IPS-NIHi7 (cell line): Measurements from ENCODE around the gene ZNF385D.

Experiments
- DNase-seq: peaks from one replicate; pipeline ENCODE4 v3.0.0; 2012; ENCODE audit warnings: mixed read lengths; ENCODE audit errors: extremely low spot score

ZNF385D gene

DNA sequence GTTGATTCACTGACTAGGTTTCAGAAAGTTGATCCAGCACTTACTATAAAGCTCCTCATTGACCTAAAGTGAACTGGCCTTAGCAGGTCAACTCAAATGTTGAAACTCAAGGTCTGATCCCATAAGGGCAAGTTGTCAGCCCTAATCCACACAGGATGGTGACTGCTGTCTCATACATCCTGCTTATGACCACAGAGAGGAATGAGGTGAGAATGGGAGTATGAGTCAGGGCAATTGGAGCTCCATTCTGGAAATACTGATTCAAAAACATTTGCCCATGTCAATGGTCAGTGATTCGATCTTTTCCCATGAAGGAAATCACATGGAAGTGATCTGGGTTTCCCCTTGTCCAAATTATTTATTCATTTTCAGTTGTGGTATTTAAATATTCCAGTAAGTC is 78.7 kb downstream of the ZNF385D start:
- no peak for DNase-seq

DNA sequence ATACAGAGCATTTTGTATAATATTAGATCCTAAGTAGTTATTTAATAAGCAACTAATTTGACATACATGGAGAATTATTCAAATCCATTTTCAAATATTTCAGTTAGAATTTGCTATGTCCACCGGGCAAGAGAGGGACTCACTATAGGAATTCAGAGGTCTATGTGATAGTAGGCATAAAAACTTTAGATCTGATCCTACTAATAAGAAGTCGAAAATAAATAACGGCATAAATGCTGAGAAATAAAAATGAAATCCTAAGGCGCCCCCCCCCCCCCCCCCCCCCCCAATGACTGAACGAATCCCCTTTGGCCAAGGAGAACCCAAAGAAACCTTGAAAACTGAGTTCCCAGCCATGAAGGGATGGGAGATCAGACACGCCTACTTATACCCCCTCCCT is 80.6 kb downstream of the ZNF385D start:
- DNase-seq: no peak

DNA sequence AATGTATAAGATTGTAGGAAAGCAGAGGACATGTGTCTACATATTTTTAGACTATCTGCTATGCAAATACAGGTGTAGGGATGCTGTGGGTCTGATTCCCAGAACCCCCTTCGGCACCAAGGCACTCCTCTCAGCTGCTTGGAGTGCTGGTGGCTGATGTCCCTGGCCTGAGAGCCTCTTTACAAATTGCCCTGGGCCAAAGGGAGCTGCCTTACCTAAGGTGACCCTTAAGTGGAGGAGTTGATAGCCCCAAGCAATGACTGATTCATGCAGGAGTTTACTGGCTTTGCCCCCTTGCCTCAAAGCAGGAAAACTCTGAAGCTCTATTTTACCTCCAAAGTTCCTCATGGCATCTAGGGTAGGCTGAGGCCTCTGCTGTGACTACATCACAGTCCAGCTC is 83.0 kb downstream of the ZNF385D start:
- DNase-seq: no peak

DNA sequence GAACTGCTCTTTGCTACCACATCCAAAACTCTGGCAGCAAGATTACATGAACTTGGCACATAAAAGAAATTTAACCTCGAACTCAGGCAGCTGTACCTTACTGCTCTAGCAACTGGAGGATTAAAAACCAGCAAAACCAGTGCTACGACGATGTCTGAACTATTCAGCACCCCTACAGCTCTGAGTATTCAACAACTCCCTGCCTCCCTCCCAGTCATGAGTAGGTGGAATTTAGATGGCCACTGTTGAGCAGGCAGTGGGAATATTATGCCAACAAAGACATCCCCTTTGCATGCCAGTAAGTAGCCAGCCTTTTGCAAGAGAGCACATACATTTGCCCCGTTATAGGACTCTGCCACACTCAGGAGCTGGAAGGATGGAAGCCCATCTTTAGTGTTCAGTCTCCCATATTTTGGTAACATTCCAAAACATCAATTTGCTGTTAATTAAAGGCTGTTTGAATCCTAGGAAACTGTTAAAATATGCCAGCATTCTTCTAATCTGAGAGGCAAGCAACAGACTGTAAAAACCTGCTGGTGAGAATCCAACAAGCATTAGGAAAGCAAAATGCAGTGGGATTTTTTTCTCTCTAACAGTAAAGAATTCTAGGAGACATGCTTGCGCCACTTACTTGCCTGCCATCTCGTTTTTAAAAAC is 85.4 kb downstream of the ZNF385D start:
- peak; percentile 54 for DNase-seq

DNA sequence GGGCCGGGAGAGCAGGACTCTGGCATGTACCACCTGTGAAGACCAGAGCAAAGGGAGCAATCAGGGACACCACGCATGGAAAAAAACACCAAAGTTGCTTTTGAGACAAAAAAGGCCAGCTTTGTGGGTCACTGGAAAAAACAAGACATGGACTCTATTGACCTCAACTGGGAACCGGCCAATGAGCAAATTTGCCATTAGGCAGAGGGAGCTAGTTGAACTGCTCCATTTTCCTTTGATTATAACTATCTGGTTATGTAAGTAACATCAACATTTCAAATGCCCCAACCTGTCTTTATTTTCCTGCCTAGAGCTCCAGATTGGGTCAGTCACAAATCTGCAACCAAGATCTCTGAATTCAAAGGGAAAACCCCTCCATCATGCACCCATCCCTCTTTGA is 86.0 kb downstream of the ZNF385D start:
- no peak for DNase-seq

DNA sequence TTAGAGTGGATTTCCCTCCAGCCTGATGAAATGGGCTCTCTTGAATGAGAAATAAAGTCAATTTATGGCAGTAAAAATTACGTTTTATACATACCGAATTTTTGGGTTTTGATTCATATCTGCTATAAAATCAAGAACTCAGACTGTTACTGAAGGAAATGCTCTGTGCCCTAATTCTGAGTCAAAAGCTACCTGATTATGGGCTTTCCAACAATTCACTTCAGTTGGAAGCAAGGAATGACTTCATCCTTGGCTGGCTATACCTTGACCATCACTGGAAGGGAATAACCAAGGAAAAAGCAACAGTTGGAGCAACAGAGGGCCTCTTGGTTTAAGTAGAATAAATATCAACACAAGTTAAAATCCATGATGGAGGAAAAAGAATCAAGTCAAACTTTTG is 88.6 kb downstream of the ZNF385D start:
- no peak for DNase-seq

DNA sequence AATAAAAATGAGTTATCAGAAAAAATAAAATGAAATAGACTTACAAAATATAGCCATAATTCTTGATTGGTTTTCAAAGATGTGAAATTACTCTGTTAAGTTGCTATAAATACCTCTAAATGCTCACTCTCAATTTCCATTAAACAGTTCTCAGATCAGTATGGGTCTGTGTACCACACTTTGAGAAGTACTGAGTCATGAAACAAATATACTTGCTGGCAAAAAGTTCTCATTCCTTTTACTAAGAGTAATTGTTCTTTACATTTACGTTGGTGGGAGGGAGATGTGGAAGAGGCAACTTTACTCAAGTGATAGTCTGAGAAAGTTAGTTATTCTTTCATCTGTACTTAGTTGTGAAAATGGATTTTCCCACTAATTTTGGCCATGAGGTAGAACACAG is 96.3 kb downstream of the ZNF385D start:
- DNase-seq: no peak

DNA sequence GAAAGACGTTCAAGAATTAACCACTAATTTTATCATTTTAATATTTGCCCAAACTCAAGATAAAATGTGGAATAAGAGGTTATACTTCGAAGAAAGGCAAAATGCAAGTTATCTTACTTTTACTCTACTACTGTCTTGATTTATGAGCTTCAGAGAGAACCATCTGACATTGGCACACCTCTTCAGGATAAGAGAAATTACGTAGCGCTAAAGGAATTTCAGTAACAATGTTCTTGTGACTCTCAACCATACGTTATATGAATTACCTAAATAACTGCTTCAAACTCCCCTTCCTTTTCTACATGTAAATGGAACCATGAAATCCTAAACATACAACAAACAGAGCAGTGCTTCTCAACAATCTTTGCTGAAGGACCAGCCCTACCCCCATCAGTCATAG is 96.8 kb downstream of the ZNF385D start:
- DNase-seq: no peak

DNA sequence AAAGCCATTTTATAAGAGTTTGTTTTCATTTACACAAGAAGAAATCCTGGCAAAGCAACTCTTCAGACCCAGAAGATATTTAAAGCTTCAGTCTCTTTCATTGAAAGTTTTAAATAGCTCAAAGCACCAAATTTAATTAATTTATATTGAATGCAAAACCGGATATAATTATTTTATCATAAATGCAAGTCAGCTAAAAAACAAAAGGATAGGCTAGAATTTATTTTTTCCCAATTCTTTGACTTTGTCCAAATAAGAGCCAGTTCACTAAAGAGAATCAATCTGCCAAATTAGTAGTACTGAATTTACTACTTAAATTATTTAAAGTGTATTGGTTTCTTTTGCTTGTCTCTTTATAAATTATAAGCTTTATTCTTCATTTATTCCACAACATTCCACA is 101.5 kb downstream of the ZNF385D start:
- DNase-seq: no peak

DNA sequence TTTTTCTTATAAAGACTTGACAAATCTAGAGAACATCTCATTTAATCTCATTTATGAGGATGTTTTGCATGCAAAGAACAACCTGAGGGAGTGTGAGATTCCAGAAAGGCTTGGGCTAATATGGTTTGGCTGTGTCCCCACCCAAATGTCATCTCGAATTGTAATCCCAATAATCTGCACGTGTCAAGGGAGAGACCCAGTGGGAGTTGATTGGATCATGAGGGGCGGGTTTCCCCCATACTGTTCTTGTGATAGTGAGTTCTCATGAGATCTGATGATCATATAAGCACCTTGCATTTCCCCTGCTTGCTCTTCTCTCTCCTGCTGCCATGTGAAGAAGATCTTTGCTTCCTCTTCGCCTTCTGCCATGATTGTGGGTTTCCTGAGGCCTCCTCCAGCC is 103.0 kb downstream of the ZNF385D start:
- no peak for DNase-seq

DNA sequence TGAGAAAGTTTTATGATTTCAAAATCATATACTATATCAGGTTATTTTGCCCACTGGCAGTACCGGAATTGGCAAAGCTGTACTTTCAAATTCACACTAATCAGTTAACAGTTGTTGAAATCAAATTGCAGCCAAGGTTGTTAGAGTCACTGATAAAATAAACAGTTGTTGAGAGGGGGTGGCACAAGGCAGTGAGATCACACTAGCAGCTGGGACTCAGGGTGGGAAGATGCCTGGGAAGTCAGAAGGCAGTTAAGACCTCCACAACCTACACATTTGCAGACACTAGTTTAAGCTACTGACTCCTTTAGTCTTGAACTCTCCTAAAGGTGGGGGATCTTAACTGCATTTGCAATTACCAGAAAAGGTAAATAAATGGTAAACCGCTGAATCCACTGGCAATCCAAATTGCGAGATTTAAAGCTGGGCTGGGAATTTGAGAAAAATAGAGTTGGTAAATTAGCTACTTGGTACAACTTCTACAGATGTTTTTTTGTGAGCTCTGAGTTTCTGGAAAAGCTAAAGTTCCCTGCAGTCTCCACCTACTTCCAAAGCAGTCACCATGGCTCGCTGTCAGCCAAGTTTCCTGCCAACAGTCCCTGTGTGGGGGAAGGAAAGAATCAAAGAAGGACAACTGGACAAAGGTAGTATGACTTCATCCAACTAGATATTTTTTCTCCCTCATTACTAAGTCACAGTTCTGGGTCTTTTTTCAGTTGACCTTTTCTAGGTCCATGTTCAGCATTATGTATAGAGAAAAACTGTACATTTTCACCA is 105.7 kb downstream of the ZNF385D start:
- DNase-seq: peak; percentile 12

DNA sequence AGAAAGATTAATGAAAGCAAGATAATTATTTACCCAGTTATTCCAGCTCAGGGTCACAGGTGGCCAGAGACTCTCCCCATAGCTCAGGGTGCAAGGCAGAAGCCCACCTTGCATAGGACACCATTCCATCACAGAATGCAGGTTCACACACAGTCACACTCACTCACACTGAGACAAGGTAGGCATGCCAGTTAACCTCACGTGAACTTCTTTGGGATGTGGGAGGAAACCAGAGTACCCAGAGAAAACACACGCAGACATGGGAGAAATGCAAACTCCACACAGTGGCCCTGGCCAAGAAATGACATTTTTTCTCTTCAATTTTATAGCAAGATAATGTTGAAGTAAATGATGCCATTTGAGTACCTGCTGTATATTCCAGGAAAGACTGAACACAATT is 106.7 kb downstream of the ZNF385D start:
- no peak for DNase-seq

DNA sequence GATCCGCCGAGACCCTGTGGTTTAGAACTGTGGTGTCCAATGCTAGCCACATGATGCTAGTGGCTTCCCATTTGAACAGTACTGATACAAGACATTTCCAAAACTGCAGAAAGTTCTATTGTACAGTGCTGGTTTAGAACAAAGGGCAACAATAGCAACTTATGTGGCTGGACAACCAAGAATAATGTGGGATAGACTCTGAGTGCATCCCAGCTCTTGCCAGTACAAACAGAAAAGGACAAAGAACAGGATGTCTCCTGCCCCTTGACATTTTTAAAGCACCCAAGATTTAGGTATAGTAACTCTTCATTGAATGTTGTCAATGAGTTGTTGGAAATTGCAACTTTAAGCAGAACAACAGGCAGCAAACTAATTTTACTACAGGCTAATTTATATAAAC is 107.3 kb downstream of the ZNF385D start:
- DNase-seq: no peak

DNA sequence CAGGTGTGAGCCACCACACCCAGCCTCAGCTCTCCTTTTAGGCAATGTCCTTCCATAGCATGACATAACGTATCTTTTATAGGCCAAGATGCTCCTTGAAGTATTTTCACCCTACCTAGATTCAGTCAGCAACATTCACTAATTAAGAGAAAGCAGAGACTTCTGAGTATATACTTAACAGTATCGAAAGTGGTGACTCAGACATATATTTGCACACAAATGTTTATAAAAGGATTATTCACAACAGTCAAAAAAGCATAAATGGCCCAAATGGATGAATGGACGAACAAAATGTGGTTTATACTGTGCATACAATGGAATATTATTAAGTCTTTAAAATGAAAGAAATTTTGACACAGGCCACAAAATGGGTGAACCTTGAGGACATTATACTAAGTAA is 108.6 kb downstream of the ZNF385D start:
- DNase-seq: no peak

DNA sequence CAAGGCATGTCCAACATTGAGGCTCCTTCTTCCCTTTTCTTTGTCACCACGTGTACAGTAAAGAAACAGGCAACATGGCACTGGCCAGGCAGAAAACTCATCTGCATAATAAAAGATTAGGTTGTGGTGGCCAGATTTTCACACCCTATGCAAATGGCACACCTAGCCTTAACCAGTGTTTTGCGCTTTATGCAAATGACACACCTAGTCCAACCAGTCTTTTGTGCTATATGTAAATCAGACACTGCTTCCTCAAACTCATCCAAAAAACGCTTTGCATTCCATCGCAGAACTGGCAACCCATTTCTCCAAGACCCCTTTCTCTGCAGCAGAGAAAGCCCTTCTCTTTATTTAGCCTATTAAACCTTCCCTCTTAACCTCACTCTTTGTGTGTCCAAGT is 109.1 kb downstream of the ZNF385D start:
- DNase-seq: no peak

DNA sequence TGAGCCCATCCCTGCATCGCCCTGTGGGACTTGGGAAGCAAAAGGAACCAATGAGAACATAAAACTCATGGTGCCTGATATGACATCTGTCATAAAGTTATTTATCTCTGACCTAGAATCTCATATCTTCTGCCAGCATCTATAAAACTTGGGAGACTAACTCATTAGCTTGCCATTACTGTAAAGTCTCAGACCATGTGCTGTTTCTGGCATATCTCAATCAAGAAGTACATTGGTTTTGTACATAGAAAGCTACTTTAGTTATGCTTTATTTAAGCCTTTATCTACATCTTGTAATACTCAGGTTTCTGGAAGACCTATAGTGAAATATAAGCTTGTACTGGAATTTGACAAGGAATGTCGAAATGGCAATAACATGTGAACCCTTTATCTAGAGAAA is 112.5 kb downstream of the ZNF385D start:
- no peak for DNase-seq

DNA sequence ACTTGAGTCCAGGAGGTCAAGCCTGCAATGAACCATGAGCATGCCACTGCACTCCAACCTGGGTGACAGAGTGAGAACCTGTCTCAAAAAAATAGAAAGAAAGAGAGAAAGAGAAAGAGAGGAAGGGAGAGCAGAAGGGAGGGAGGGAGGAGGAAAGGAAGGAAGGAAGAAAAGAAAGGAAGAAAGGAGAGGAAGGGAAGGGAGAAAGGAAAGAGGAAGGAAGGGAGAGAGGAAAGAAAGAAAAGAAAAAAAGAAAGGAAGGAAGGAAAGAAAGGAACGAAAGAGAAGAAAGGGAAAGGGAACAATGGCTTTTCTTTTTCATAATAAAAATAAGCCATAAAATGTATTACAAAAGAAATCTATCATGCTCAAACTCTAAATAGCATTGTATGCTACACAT is 116.9 kb downstream of the ZNF385D start:
- DNase-seq: no peak

DNA sequence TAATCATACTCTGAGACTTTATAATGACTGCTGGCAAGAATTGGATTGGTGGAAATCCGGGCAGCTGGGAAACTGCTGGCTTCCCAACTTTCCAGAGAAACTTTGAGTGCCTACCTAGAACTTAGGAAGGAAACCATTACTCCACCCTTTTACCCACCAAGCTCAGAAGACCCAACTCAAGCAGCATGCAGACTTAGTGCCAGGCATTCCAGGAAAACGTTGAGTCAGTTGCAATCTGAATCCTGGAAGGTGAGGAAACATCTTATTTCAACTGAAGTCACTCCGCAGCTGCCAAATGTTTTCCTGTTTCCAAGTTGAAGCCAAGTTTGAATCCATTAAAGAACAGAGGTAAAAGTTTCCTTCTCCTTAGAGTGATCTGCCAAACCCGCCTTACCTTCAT is 126.5 kb downstream of the ZNF385D start:
- no peak for DNase-seq

DNA sequence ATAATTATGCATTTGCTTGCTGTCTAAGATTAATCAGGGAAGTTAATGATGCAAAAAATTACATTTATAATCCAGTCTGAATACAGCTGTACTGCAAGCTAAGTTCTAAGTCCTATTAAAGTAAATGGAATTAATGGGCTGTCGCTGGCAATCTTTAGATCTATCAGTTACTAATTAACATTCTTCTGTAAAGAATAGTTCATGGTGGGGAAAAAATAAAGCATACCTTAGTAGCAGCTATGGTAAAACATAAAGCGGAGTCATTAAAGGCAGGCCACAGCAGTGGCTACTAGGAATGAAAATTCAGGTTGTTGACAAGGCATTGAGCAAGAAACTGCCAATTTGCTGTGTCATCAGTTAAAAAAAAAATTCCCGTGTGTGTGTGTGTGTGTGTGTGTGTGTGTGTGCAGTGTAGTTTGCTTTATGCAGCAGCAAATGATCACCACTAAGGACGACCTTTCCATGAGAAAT is 129.8 kb downstream of the ZNF385D start:
- DNase-seq: no peak

DNA sequence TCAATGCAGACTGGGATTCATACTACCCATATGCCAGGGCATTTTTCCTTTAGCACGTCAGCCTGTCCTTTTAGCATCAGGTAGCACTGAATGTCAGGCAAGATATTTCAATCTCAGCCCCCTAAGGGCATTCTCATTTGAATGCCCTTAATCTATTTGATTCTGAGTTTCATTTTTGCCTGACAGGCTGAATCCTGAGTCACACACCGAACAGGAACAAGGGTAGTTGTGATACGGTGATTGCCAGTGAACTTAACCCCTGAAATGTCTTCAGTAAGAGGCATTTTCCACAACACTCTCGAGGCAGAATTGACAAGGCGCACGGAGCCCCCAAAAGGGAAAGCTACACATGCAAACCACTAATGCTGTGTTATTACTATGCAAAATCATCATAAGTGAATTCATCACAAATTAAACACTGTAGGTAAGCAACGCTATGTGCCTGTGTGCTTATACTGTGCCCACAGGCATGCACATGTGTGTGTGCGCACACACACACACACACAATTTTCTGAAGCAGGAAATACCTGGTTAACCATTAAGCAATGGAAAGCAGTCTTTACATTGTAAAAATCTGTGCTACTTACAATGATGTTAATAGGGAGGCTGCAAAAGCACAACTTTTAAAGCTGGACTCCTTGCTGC is 130.4 kb downstream of the ZNF385D start:
- no peak for DNase-seq

DNA sequence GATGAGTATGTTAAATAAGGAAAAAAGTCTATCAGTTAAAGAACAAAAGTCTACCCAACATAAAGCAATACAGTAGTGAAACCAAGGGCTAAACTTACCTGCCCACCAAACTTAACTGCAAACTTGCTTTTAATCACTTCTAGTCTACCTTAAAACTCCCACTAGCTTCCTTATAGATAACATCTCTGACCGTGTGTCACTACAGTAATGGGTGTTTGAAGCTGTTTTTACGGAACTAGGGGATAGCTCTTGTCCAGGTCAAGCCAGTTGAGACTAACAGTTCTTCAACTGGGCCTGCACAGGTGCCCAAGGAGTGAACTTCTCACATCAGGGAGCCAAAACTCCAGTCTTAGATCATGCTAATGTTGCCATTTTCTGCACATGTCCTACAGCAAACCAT is 132.3 kb downstream of the ZNF385D start:
- no peak for DNase-seq

DNA sequence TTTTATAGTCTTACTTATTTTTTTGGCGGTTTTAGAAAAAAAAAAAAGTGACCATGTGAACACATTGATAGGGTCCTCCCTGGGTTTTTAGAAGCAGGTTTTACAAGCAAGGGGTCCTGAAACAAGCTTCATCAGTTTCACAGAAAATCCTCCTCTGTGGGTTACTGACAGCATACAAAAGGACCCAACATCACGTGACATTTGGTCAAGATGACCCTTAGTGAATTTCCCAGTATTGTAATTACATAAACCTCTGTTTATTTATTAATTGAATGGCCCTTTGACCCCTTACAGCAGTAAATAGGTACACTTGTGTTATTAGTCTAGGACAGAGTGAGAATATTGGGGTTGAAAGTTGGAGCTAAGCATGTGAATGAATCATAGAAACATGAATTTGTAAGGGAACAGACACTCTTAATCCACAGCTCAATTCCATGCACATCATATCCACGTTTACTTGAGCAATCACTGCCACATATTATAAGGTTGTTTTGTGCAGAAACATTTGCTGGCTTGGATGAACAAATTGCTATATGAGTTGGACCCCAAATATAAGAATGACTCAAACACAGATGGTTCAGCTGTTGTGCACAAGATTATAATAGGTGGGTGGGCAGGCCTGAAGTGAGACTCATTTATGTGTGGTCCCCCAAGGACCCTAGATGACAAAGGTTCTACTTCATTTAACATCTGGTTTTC is 137.5 kb downstream of the ZNF385D start:
- DNase-seq: no peak
